IPS DF 6.9 (cell line): ENCODE data around the gene SYDE2.
"Not testable (repeated sequence)": the region's sequence is repeated elsewhere in the genome, so short reads cannot be mapped to it uniquely, and the experiment has no call there.

Experiments used
- DNase-seq: peaks from one replicate; pipeline ENCODE4 v3.0.0-alpha.2; 2013; ENCODE audit warnings: low read depth, low spot score
- H3K27ac ChIP-seq: one replicate; pipeline ENCODE4 v1.5.1; 2013; ENCODE audit warnings: low read length, control low read depth
- H3K27me3 ChIP-seq: 2 replicates; pipeline ENCODE4 v1.6.1; 2013; ENCODE audit warnings: mild to moderate bottlenecking, low read length; ENCODE audit not compliant: control insufficient read depth, insufficient read depth
- H3K36me3 ChIP-seq: 2 replicates; pipeline ENCODE4 v1.6.1; 2013; ENCODE audit warnings: low read length; ENCODE audit not compliant: control insufficient read depth, insufficient read depth
- H3K4me1 ChIP-seq: 2 replicates; pipeline ENCODE4 v1.6.1; 2013; ENCODE audit warnings: low read length; ENCODE audit not compliant: control insufficient read depth, insufficient read depth
- H3K4me3 ChIP-seq: 2 replicates; pipeline ENCODE4 v1.5.1; 2013; ENCODE audit warnings: mild to moderate bottlenecking, low read length
- H3K9me3 ChIP-seq: 2 replicates; pipeline ENCODE4 v1.6.1; 2013; ENCODE audit warnings: low read length, inconsistent platforms; ENCODE audit not compliant: control insufficient read depth, insufficient read depth
- WGBS: extraction: QIAGEN DNeasy Blood & Tissue Kit; methylation state at CpG from one replicate; pipeline ENCODE4 v1.1.7; 2013; ENCODE audit warnings: mixed read lengths, missing lambda C conversion rate; ENCODE audit not compliant: insufficient read length, insufficient coverage; 5-methylcytosine and 5-hydroxymethylcytosine counted together

SYDE2 gene

GRCh38 chr1:85200463-85201339 lies at the start of gene SYDE2:
Gene SYDE2, minus strand, starts transcription at chr1:85201016. Its CDS starts 20 bp downstream, at chr1:85200996.
- Histone ChIP-seq H3K9me3 (no peaks in the 10 kb centered on the region), H3K27ac (no peak within 1 kb of the TSS), H3K4me1 (no peaks in the 10 kb centered on the region), H3K36me3 (no peaks in the 10 kb centered on the region), H3K27me3 (no peaks in the 10 kb centered on the region), H3K4me3 (peak within 1 kb of the TSS; percentile 94)
- WGBS, result no CpG with 5 or more reads among the region's 99 CpGs
- peak; percentile 43 for DNase-seq

- not testable (repeated sequence) for DNase-seq, H3K9me3 ChIP-seq, H3K27me3 ChIP-seq, H3K36me3 ChIP-seq, H3K4me1 ChIP-seq, H3K27ac ChIP-seq, H3K4me3 ChIP-seq
- WGBS, result no CpG with 5 or more reads among the region's 3 CpGs
These were observed 48.2 kb upstream of the SYDE2 start for GRCh38 chr1:85249042-85249441.

DNA sequence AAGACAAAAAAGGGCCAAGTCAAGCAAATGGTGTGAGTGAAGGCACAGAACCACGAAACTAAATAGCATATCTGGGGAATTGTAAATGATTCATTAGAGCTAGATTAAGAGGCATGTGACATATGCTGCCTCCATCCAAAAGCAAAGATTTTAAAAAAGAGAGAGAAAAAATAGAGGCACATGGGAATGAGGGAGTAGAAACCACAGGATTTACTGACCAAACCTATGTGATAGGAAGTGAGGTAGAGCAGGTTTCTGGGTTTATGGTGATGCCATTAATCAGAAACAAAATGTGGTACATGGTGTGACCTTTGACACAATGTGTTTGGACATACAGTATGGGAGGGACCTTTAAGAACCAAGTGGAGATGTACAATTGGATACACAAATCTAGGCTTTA lies 45.1 kb upstream of the SYDE2 start:
- Histone ChIP-seq H3K27ac (no peak overlapping the region), H3K4me3 (no peak overlapping the region), H3K36me3 (no peaks in the 10 kb centered on the region), H3K9me3 (no peaks in the 10 kb centered on the region), H3K27me3 (no peaks in the 10 kb centered on the region), H3K4me1 (no peaks in the 10 kb centered on the region)
- WGBS, result no CpG with 5 or more reads among the region's 1 CpG
- DNase-seq, result no peak

- no peaks in the 10 kb centered on the region for H3K4me1 ChIP-seq
- H3K9me3 ChIP-seq, result no peaks in the 10 kb centered on the region
- H3K36me3 ChIP-seq, result no peaks in the 10 kb centered on the region
- no peak overlapping the region for H3K4me3 ChIP-seq
- no peak for DNase-seq
- no peak overlapping the region for H3K27ac ChIP-seq
- no CpG with 5 or more reads among the region's 1 CpG for WGBS
- H3K27me3 ChIP-seq, result no peaks in the 10 kb centered on the region
These were observed 44.6 kb upstream of the SYDE2 start for GRCh38 chr1:85245456-85245855.

GRCh38 chr1:85244271-85245061 lies 43.6 kb upstream of the SYDE2 start:
- H3K4me3 ChIP-seq, result no peak overlapping the region
- H3K4me1 ChIP-seq, result no peaks in the 10 kb centered on the region
- H3K27me3 ChIP-seq, result no peaks in the 10 kb centered on the region
- no CpG with 5 or more reads among the region's 4 CpGs for WGBS
- no peaks in the 10 kb centered on the region for H3K36me3 ChIP-seq
- no peak for DNase-seq
- H3K27ac ChIP-seq, result no peak overlapping the region
- H3K9me3 ChIP-seq, result no peaks in the 10 kb centered on the region

GRCh38 chr1:85243372-85243771 lies 42.6 kb upstream of the SYDE2 start:
- no peaks in the 10 kb centered on the region for H3K36me3 ChIP-seq
- H3K27ac ChIP-seq, result no peak overlapping the region
- no peak for DNase-seq
- no peaks in the 10 kb centered on the region for H3K9me3 ChIP-seq
- H3K4me1 ChIP-seq, result no peaks in the 10 kb centered on the region
- no peak overlapping the region for H3K4me3 ChIP-seq
- H3K27me3 ChIP-seq, result no peaks in the 10 kb centered on the region

DNA sequence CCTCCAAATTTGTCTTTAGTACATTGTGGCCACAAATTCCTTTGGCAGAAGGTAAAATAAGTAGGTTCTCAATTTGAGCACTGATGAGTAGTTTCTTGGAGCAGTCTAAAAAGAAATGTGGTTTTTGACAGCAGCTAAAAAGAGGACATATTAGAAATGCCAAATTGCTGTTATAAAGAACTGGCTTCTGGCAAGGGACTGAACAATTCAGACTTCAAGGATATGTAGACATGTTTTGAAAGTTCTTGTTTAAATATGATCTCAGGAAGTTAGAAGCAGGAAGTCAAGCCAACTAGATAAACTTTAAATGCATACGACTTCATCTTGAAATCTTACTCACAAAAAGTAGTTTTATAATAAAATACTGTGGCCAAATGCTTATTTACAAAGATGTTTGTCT lies 39.8 kb upstream of the SYDE2 start:
- H3K27ac ChIP-seq, result no peak overlapping the region
- H3K4me1 ChIP-seq, result no peaks in the 10 kb centered on the region
- H3K4me3 ChIP-seq, result no peak overlapping the region
- no peaks in the 10 kb centered on the region for H3K27me3 ChIP-seq
- H3K9me3 ChIP-seq, result no peaks in the 10 kb centered on the region
- no peak for DNase-seq
- WGBS, result no CpG with 5 or more reads among the region's 1 CpG
- H3K36me3 ChIP-seq, result no peaks in the 10 kb centered on the region

DNA sequence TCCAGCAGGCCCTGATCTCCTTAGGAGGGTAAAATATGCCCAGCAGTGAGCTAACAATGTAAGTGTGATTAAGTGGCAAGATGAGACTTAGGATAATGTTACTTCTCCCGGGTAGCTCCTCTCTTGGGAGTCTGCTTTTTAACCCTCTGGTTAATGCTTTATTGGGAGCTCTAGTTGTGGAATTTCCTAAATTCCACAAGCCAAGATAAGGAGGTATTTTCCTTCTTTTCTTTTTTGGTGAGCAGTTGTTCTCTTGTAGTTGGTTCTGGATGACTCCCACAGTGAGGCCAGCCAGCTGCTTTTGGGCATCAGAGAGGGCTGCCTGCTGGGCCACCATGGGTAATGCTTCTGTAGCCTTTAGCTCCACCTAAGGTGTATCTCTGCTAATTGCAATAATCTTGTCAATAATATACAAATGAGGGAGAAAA lies 39.4 kb upstream of the SYDE2 start:
- no CpG with 5 or more reads among the region's 1 CpG for WGBS
- Histone ChIP-seq H3K4me3 (no peak overlapping the region), H3K27me3 (no peaks in the 10 kb centered on the region), H3K4me1 (no peaks in the 10 kb centered on the region), H3K36me3 (no peaks in the 10 kb centered on the region), H3K9me3 (no peaks in the 10 kb centered on the region), H3K27ac (no peak overlapping the region)
- DNase-seq, result no peak

DNA sequence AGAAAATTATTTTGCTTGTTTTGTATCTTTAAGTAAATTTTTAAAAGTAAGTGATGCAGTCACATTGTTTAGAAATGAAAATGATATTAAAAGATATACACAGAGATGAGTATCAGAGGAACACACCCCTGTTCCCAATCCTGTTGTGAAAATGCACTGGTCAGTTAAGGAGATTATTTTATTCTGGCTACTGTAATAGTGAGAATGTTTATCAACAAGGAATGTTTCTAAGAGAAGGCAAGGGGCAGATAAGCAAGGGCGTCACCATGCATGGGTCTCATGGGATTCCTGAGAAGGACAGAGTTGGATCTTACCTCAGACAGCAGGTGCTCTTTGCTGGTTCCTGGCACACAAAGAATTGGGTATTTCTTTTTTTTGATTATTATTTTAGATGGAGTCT lies 36.8 kb upstream of the SYDE2 start:
- Histone ChIP-seq H3K9me3 (no peaks in the 10 kb centered on the region), H3K36me3 (no peaks in the 10 kb centered on the region), H3K4me3 (no peak overlapping the region), H3K27ac (no peak overlapping the region), H3K4me1 (no peaks in the 10 kb centered on the region), H3K27me3 (no peaks in the 10 kb centered on the region)
- no CpG with 5 or more reads among the region's 1 CpG for WGBS
- no peak for DNase-seq

- Histone ChIP-seq H3K27ac (no peak overlapping the region), H3K4me1 (peaks cover under 1% of the 10 kb centered on the region; the same call in 1 of the 2 replicates), H3K27me3 (no peaks in the 10 kb centered on the region), H3K4me3 (no peak overlapping the region), H3K36me3 (no peaks in the 10 kb centered on the region), H3K9me3 (no peaks in the 10 kb centered on the region)
- DNase-seq, result no peak
- WGBS, result no CpG with 5 or more reads among the region's 8 CpGs
These were observed 29.6 kb upstream of the SYDE2 start for GRCh38 chr1:85230305-85230977.
